Activated CD4-positive, alpha-beta T cell treated with anti-CD3 and anti-CD28 coated beads for 36 hours (primary cell): ENCODE measurements around the gene MED9. TPM values are rescaled to one million over a fixed set of nuclear protein-coding genes. Genes with fewer than 3 reads are reported as not detected.
"Not testable (repeated sequence)": the region's sequence is repeated elsewhere in the genome, so short reads cannot be mapped to it uniquely, and the experiment has no call there.

ENCODE experiments used
- ATAC-seq: fragments of 200-7000 bp; cut with Tn5 transposase; one replicate; pipeline ENCODE4 v1.10.0; 2021; ENCODE audit warnings: mild to moderate bottlenecking, moderate library complexity
- CTCF ChIA-PET: fragments of 350-600 bp; sonication (Branson Sonifier 250); formaldehyde crosslinking; loops from one replicate; lab custom pipeline; 2021; ENCODE audit warnings: antibody characterized with exemption; lab: Charles Lee
- POLR2A ChIA-PET: fragments of 350-600 bp; sonication (Branson Sonifier 250); formaldehyde crosslinking; loops from one replicate; lab custom pipeline; 2021; ENCODE audit warnings: antibody characterized with exemption, inconsistent platforms; lab: Charles Lee
- DNase-seq: peaks from one replicate; pipeline ENCODE4 v3.0.0-alpha.2; 2020
- H3K27ac Mint-ChIP-seq: one replicate; pipeline ENCODE4 v1.8.0; 2021; ENCODE audit warnings: mixed read lengths
- H3K27me3 Mint-ChIP-seq: one replicate; pipeline ENCODE4 v1.8.0; 2021; ENCODE audit warnings: mixed read lengths
- H3K36me3 Mint-ChIP-seq: one replicate; pipeline ENCODE4 v1.8.0; 2021; ENCODE audit warnings: low read depth, mixed read lengths
- H3K4me1 Mint-ChIP-seq: one replicate; pipeline ENCODE4 v1.8.0; 2021; ENCODE audit warnings: mixed read lengths
- H3K4me3 Mint-ChIP-seq: one replicate; pipeline ENCODE4 v1.8.0; 2021; ENCODE audit warnings: mild to moderate bottlenecking, moderate library complexity, mixed read lengths
- H3K9me3 Mint-ChIP-seq: one replicate; pipeline ENCODE4 v1.8.0; 2021; ENCODE audit warnings: low read depth, mixed read lengths
- intact Hi-C, 2 experiments: fragments of 100-400 bp; cut with DNase I in 1 of 2; cut with micrococcal nuclease in 1 of 2; formaldehyde crosslinking; loops; one replicate each; pipeline versions ENCODE4 v1.14.2 to v1.15.1; 2022 to 2024; cut with DNase I, micrococcal nuclease
- total RNA-seq, 2 experiments: library from RNA; stranded (reverse); gene quantifications; one replicate each; pipeline ENCODE4 v1.2.3, GENCODE V29; 2021

MED9 gene
- total RNA-seq: 10 to 100 TPM; 12.2 to 14.3 TPM

DNA sequence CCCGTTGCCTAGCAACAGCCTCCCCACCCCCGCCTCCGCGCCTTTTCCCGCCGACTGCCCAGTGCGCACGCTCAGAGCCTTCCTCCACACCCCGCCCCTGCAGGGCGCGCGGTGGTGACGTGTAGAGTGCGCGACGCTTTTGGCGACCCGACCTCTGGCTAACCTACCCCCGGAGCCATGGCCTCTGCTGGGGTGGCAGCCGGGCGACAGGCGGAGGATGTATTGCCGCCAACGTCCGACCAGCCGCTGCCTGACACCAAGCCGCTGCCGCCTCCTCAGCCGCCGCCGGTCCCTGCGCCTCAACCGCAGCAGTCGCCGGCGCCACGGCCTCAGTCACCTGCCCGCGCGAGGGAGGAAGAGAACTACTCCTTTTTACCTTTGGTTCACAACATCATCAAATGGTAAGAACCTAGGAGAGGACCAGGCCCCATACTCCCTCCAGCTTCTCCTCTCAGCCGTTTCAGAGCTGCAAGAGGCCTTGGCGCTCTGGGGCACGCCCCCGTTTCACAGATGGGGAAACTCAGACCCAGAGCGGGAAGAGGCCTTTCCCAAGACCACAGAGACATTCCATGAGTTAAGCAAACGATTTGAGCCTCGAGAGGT is at the start of gene MED9:
Gene MED9 (plus strand): TSS at position 136 of the 603 bp plus-strand sequence. CDS start 42 bp downstream, at position 178.
- Mint-ChIP-seq H3K4me1 (peaks cover 44% of the 10 kb centered on the region), H3K27me3 (no peaks in the 10 kb centered on the region), H3K4me3 (peak within 1 kb of the TSS; percentile 94), H3K27ac (peak within 1 kb of the TSS; percentile 84), H3K36me3 (peaks cover 12% of the 10 kb centered on the region), H3K9me3 (no peaks in the 10 kb centered on the region)
- peak; percentile 94 for ATAC-seq
- ChIA-PET CTCF (interaction anchor here (1.5 kb wide), 1 partner anchor 20 kb away, joined by 5 read pairs; no protein-coding TSS in a partner anchor), POLR2A (no interaction called here)
- DNase-seq: peak; percentile 97
- intact Hi-C loops: loop anchor here in 1 of 2 experiments (1.0 to 10.0 kb wide), 7 partner anchors 19 to 562 kb away; partner anchors contain the start of genes ATPAF2, DRC3, FLCN and GID4

DNA sequence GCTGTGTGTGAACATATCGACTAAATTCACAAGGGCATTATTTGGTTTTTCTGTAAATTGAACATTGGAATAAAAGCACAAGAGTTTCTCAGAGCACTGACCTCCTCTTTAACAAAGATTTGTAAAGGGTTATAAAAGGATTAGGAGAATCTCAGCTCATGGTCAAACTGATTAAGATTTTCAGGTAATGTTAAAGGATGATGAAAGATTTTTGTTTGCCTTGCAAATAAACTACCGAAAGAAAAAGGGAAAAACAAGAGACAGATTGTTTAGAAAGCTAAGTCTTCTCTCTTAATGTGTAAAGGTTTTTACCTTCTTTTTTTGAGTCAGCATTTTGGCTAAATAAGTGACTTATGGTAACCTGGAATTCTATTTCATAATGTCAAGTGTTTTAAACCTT is 47.6 kb upstream of the MED9 start:
- DNase-seq: no peak
- no peak for ATAC-seq
- ChIA-PET CTCF (interaction anchor here (1.1 kb wide), 2 partner anchors 9 to 68 kb away, joined by 3 to 4 read pairs; no protein-coding TSS in a partner anchor), POLR2A (no interaction called here)
- no peaks in the 10 kb centered on the region for H3K4me1 Mint-ChIP-seq
- no peak overlapping the region for H3K27ac Mint-ChIP-seq
- H3K36me3 Mint-ChIP-seq: no peaks in the 10 kb centered on the region
- no peaks in the 10 kb centered on the region for H3K9me3 Mint-ChIP-seq
- H3K4me3 Mint-ChIP-seq: no peak overlapping the region
- intact Hi-C loops: no loop called here
- no peaks in the 10 kb centered on the region for H3K27me3 Mint-ChIP-seq

DNA sequence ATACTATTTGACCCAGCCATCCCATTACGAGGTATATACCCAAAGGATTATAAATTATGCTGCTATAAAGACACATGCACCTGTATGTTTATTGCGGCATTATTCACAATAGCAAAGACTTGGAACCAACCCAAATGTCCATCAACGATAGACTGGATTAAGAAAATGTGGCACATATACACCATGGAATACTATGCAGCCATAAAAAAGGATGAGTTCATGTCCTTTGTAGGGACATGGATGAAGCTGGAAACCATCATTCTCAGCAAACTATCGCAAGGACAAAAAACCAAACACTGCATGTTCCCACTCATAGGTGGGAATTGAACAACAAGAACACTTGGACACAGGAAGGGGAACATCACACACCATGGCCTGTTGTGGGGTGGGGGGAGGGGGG is 45.9 kb upstream of the MED9 start:
- CTCF ChIA-PET, H3K9me3 Mint-ChIP-seq, ATAC-seq, H3K4me3 Mint-ChIP-seq, DNase-seq, POLR2A ChIA-PET, H3K27me3 Mint-ChIP-seq, H3K36me3 Mint-ChIP-seq, H3K4me1 Mint-ChIP-seq, H3K27ac Mint-ChIP-seq: not testable (repeated sequence)
- intact Hi-C loops: loop anchor here in 1 of 2 experiments (1.0 kb wide), 1 partner anchor 12 kb away; no protein-coding TSS in a partner anchor

- Mint-ChIP-seq H3K36me3 (no peaks in the 10 kb centered on the region), H3K27ac (no peak overlapping the region), H3K4me1 (no peaks in the 10 kb centered on the region), H3K9me3 (no peaks in the 10 kb centered on the region), H3K27me3 (no peaks in the 10 kb centered on the region), H3K4me3 (no peak overlapping the region)
- ChIA-PET POLR2A (no interaction called here), CTCF (no interaction called here)
- intact Hi-C loops: loop anchor here in 1 of 2 experiments (1.0 kb wide), 1 partner anchor 12 kb away; no protein-coding TSS in a partner anchor
- no peak for ATAC-seq
- DNase-seq: no peak
Observed at GRCh38 chr17:17431605-17432004, 45.2 kb upstream of the MED9 start.

DNA sequence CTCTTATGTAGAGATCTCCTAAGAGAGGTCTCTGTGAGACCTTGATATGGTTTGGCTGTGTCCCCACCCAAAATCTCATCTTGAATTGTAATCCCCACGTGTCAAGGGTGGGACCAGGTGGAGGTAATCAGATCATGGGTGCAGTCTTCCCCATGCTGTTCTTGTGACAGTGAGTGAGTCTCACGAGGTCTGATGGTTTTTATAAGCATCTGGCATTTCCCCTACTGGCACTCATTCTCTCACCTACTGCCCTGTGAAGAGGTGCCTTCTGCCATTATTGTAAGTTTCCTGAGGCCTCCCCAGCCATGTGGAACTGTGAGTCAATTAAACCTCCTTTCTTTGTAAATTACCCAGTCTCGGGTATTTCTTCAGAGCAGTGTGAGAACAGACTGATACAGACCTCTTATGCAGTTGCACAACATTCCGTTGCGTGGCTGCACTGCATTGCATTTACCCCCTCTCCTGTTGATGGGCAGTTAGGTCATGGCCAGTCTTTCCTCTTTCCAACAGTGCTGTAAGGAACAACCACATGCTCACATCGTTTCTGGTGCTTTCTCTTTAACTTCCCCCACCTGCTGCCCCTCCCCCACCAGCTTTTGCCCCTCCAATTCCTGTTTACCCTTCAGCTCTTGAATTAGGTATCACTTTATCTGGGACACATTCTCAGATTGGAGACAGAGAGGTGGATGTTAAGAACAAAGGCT is 43.6 kb upstream of the MED9 start:
- ATAC-seq: no peak

GRCh38 chr17:17434477-17434876 is 42.3 kb upstream of the MED9 start:
- Mint-ChIP-seq H3K27ac (no peak overlapping the region), H3K36me3 (no peaks in the 10 kb centered on the region), H3K9me3 (no peaks in the 10 kb centered on the region), H3K27me3 (no peaks in the 10 kb centered on the region), H3K4me3 (no peak overlapping the region), H3K4me1 (no peaks in the 10 kb centered on the region)
- ATAC-seq: no peak
- no peak for DNase-seq
- CTCF ChIA-PET: interaction anchor here (2.1 kb wide), 1 partner anchor 80 kb away, joined by 8 read pairs; no protein-coding TSS in a partner anchor
- intact Hi-C loops: no loop called here
- POLR2A ChIA-PET: no interaction called here

More for the DNA sequence above, 43.6 kb upstream of the MED9 start:
- no peaks in the 10 kb centered on the region for H3K36me3 Mint-ChIP-seq
- H3K9me3 Mint-ChIP-seq: no peaks in the 10 kb centered on the region
- ChIA-PET CTCF (no interaction called here), POLR2A (no interaction called here)
- no peaks in the 10 kb centered on the region for H3K4me1 Mint-ChIP-seq
- intact Hi-C loops: no loop called here
- H3K27ac Mint-ChIP-seq: no peak overlapping the region
- no peak overlapping the region for H3K4me3 Mint-ChIP-seq
- H3K27me3 Mint-ChIP-seq: no peaks in the 10 kb centered on the region
- no peak for DNase-seq

GRCh38 chr17:17435323-17435722 is 41.5 kb upstream of the MED9 start:
- no peak overlapping the region for H3K27ac Mint-ChIP-seq
- H3K36me3 Mint-ChIP-seq: no peaks in the 10 kb centered on the region
- POLR2A ChIA-PET: interaction anchor here (0.6 kb wide), 1 partner anchor 302 kb away, joined by 3 read pairs; no protein-coding TSS in a partner anchor
- H3K9me3 Mint-ChIP-seq: no peaks in the 10 kb centered on the region
- H3K27me3 Mint-ChIP-seq: no peaks in the 10 kb centered on the region
- peaks cover 2% of the 10 kb centered on the region for H3K4me1 Mint-ChIP-seq
- ATAC-seq: no peak
- CTCF ChIA-PET: interaction anchor here (0.6 to 2.1 kb wide), 3 partner anchors 9 to 207 kb away, joined by 3 to 8 read pairs (median 3); no protein-coding TSS in a partner anchor
- no peak for DNase-seq
- intact Hi-C loops: no loop called here
- H3K4me3 Mint-ChIP-seq: no peak overlapping the region

- Mint-ChIP-seq H3K27ac (no peak overlapping the region), H3K9me3 (no peaks in the 10 kb centered on the region), H3K4me1 (peaks cover 2% of the 10 kb centered on the region), H3K4me3 (no peak overlapping the region), H3K27me3 (no peaks in the 10 kb centered on the region), H3K36me3 (no peaks in the 10 kb centered on the region)
- ATAC-seq (no peak), DNase-seq (no peak)
- intact Hi-C loops: no loop called here
- ChIA-PET POLR2A (no interaction called here), CTCF (interaction anchor here (0.9 to 1.3 kb wide), 2 partner anchors 8 to 205 kb away, joined by 3 to 4 read pairs; no protein-coding TSS in a partner anchor)
Observed at GRCh38 chr17:17437461-17437860, 39.3 kb upstream of the MED9 start.

GRCh38 chr17:17437893-17438292 is 38.9 kb upstream of the MED9 start:
- no peak for DNase-seq
- no peak overlapping the region for H3K27ac Mint-ChIP-seq
- intact Hi-C loops: no loop called here
- H3K4me1 Mint-ChIP-seq: peaks cover 2% of the 10 kb centered on the region
- CTCF ChIA-PET: interaction anchor here (0.9 to 1.3 kb wide), 2 partner anchors 9 to 204 kb away, joined by 3 to 4 read pairs; no protein-coding TSS in a partner anchor
- no peak for ATAC-seq
- H3K9me3 Mint-ChIP-seq: no peaks in the 10 kb centered on the region
- H3K27me3 Mint-ChIP-seq: no peaks in the 10 kb centered on the region
- POLR2A ChIA-PET: no interaction called here
- H3K36me3 Mint-ChIP-seq: no peaks in the 10 kb centered on the region
- no peak overlapping the region for H3K4me3 Mint-ChIP-seq

GRCh38 chr17:17440010-17440843 is 36.6 kb upstream of the MED9 start:
- intact Hi-C loops: loop anchor here (1.0 to 5.0 kb wide), 3 partner anchors 84 to 203 kb away; no protein-coding TSS in a partner anchor
- no peaks in the 10 kb centered on the region for H3K9me3 Mint-ChIP-seq
- H3K36me3 Mint-ChIP-seq: no peaks in the 10 kb centered on the region
- ChIA-PET POLR2A (no interaction called here), CTCF (interaction anchor here (0.6 to 2.0 kb wide), 6 partner anchors 9 to 684 kb away, joined by 3 to 7 read pairs (median 6); no protein-coding TSS in a partner anchor)
- H3K4me1 Mint-ChIP-seq: peaks cover 2% of the 10 kb centered on the region
- ATAC-seq (peak; percentile 84), DNase-seq (peak; percentile 86)
- H3K4me3 Mint-ChIP-seq: no peak overlapping the region
- H3K27me3 Mint-ChIP-seq: no peaks in the 10 kb centered on the region
- H3K27ac Mint-ChIP-seq: no peak overlapping the region
